NCI-H748 treated with DMSO at 0.1 percent for 48 hours (cell line): Measurements from ENCODE around the gene CMTM4.
A peak's percentile ranks its signal among the peaks of the same experiment; 100 is the strongest.
"Not testable (repeated sequence)": the region's sequence is repeated elsewhere in the genome, so short reads cannot be mapped to it uniquely, and the experiment has no call there.

Source experiments
- DNase-seq: peaks from one replicate; lab custom pipeline; 2025; lab: John Stamatoyannopoulos, UW

CMTM4 gene

GRCh38 chr16:66616169-66616568 lies 80.4 kb downstream of the CMTM4 start:
- no peak for DNase-seq

- no peak for DNase-seq
Measured at GRCh38 chr16:66614161-66614802, 82.3 kb downstream of the CMTM4 start.

GRCh38 chr16:66612422-66612821 lies 84.1 kb downstream of the CMTM4 start:
- DNase-seq, result no peak

GRCh38 chr16:66611911-66612310 lies 84.6 kb downstream of the CMTM4 start:
- DNase-seq, result not testable (repeated sequence)

GRCh38 chr16:66610111-66610820 lies 86.3 kb downstream of the CMTM4 start:
- no peak for DNase-seq

- no peak for DNase-seq
Measured at GRCh38 chr16:66609139-66609510, 87.4 kb downstream of the CMTM4 start.

GRCh38 chr16:66608241-66609138 lies 88.1 kb downstream of the CMTM4 start:
- DNase-seq, result peak; percentile 24

- no peak for DNase-seq
Measured at GRCh38 chr16:66605979-66606751, 90.4 kb downstream of the CMTM4 start.

GRCh38 chr16:66605177-66605978 lies 91.2 kb downstream of the CMTM4 start:
- no peak for DNase-seq

GRCh38 chr16:66604376-66605176 lies 92.0 kb downstream of the CMTM4 start, which contains the start of gene CMTM3:
CMTM3 (plus strand) TSS chr16:66604704; CDS start chr16:66604806, 102 bp downstream.
- DNase-seq, result peak; percentile 50

GRCh38 chr16:66603537-66604375 lies 92.8 kb downstream of the CMTM4 start:
- DNase-seq, result peak; percentile 50

- DNase-seq, result no peak
Measured at GRCh38 chr16:66601471-66601870, 95.1 kb downstream of the CMTM4 start.

- no peak for DNase-seq
Measured at GRCh38 chr16:66600477-66600876, 96.1 kb downstream of the CMTM4 start.

- no peak for DNase-seq
Measured at GRCh38 chr16:66599726-66600125, 96.8 kb downstream of the CMTM4 start.

- no peak for DNase-seq
Measured at GRCh38 chr16:66598111-66598510, 98.4 kb downstream of the CMTM4 start.

- no peak for DNase-seq
Measured at GRCh38 chr16:66596986-66597848, 99.3 kb downstream of the CMTM4 start.

- DNase-seq, result not testable (repeated sequence)
Measured at GRCh38 chr16:66596559-66596958, 100.0 kb downstream of the CMTM4 start.

GRCh38 chr16:66594739-66595138 lies 101.8 kb downstream of the CMTM4 start:
- DNase-seq, result no peak
